Effector CD8-positive, alpha-beta T cell (primary cell): ENCODE results near the gene LOXL1.

Experiments used
- DNase-seq: peaks from one replicate; lab custom pipeline; 2025; lab: John Stamatoyannopoulos, UW
- total RNA-seq, 4 experiments: gene quantifications; one replicate each; lab custom pipeline; 2026; lab: John Stamatoyannopoulos, UW

Gene LOXL1, protein sequence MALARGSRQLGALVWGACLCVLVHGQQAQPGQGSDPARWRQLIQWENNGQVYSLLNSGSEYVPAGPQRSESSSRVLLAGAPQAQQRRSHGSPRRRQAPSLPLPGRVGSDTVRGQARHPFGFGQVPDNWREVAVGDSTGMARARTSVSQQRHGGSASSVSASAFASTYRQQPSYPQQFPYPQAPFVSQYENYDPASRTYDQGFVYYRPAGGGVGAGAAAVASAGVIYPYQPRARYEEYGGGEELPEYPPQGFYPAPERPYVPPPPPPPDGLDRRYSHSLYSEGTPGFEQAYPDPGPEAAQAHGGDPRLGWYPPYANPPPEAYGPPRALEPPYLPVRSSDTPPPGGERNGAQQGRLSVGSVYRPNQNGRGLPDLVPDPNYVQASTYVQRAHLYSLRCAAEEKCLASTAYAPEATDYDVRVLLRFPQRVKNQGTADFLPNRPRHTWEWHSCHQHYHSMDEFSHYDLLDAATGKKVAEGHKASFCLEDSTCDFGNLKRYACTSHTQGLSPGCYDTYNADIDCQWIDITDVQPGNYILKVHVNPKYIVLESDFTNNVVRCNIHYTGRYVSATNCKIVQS
- total RNA-seq, result 0.49 to 1.1 (median 0.76) reads per million in 4 experiments

- DNase-seq, result no peak
Measured at GRCh38 chr15:73926219-73927002, at the start of gene LOXL1. Gene LOXL1 (plus strand): TSS chr15:73926462. CDS start chr15:73926784, 322 bp downstream.

GRCh38 chr15:73879426-73879825 is 46.8 kb upstream of the LOXL1 start:
- no peak for DNase-seq

- DNase-seq, result no peak
Measured at GRCh38 chr15:73881579-73882320, 44.5 kb upstream of the LOXL1 start.

- no peak for DNase-seq
Measured at GRCh38 chr15:73882761-73883419, 43.4 kb upstream of the LOXL1 start.

- DNase-seq, result no peak
Measured at GRCh38 chr15:73884159-73884558, 42.1 kb upstream of the LOXL1 start.

DNA sequence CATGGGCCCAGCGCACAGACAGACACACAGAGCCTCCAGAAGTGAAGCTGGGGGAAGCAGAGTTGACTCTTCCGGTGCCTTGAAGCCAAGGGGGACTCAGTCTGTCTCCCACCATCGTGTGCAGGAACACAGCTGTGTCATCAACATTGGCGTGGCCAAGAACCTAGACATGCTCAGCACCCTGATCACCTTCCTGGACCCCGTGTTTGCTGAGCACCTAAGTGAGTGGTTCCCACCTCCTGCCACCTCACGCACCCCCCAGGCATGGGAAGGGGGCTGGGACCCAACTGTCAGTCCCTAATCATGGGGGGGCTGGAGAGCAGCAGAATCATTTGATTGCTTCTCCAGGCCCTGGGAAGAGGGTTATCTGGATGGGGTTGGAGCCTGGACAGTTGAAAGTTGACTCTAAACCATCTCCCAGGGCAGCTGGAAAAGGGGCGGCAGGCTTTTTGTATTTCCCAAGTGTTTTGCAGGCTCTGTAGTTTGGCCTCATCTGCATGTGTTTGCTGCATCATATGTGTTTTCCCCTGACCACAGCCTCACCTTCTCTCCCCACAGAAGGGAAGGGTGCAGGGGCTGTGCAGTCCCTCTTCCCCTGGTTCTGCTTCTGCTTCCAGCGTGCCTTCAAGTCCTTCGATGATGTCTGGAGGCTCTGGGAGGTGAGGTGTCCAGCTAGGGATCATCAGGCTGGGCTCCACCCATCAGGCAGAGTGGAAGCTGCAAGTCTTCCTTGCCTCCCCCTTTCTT is 40.1 kb upstream of the LOXL1 start:
- DNase-seq, result no peak

- DNase-seq, result no peak
Measured at GRCh38 chr15:73886717-73887345, 39.4 kb upstream of the LOXL1 start.

DNA sequence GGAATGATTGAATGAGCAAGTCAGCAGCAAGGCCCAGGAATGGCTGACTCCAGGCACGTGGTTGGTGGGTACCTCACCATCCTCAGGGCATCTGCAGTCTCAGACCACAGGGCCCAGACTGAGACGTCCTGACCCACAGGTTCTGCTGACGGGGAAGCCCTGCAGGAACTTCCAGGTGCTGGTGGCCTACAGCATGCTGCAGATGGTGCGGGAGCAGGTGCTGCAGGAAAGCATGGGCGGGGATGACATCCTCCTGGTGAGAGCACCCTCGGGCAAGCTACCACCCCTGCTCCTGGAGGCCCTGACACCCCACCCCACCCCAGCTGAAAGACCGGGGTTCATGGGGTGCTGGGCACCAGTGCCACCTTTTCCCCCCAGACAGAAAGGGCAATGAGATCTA is 38.8 kb upstream of the LOXL1 start:
- DNase-seq, result no peak

DNA sequence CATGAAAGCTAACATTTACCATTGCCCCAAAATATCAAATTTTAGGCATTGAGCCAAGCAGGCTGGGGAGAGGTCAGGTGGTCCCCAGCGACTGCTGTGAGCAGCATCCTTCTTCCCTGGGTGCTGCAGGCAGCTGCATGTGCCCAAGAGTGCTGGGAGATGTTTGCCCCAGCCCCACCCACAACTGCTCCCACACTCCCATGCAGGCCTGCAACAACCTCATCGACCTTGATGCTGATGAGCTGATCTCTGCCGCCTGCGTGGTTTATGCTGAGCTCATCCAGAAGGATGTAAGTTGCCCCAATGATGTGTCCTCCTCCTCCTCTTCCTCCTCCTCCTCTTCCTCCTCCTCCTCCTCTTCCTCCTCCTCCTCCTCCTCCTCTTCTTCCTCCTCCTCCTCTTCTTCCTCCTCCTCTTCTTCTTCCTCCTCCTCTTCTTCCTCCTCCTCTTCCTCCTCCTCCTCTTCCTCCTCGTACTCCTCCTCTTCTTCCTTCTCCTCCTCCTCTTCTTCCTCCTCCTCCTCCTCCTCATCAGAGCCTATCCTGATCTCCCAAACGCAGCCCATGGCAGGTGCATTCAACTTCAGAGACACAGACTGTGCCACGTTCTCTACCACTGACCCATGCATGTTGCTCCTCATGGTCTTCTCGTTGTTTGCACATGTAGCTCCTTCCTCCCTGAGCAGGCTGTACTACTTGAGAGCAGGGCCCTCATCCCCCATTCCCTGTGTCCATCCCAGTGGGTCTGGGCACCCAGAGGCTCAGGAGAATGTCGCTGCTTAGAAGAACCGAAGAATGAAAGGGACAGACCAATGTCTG is 37.8 kb upstream of the LOXL1 start:
- DNase-seq, result no peak

DNA sequence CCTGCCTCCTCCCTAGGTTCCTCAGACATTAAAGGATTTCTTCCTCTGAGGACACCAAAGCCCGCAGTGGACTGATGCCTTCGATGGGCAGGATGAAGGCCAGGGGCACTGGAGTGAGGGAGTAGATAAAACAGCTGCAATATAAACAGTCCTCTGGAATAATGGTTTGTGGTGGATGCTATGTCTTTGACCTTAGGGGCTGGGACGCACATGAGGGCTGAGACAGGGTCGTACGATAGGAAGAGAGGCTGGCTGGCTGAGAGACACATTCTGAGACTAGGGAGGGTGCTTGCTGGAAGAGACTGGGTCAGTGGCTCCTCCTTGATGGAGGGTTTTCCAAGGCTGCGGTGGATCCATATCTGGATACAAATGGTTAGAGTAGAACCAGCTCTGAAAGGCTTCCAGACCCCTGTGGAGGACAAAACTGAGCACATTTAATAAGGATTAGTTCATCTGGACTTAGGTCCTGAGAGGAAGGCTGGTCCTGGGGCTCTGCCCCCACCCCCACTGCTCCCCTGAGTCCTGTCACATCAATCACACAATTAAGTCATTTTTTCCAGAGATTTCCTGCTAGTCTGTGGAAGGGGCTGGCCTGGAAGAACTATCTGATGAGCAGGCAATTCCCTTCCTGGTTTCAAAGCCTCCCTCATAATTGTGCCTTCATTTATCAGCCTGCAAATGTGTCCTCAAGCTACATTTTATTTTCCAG is 37.1 kb upstream of the LOXL1 start:
- no peak for DNase-seq

- DNase-seq, result no peak
Measured at GRCh38 chr15:73889762-73890124, 36.5 kb upstream of the LOXL1 start.

GRCh38 chr15:73891328-73892315 is 34.6 kb upstream of the LOXL1 start:
- DNase-seq, result no peak

DNA sequence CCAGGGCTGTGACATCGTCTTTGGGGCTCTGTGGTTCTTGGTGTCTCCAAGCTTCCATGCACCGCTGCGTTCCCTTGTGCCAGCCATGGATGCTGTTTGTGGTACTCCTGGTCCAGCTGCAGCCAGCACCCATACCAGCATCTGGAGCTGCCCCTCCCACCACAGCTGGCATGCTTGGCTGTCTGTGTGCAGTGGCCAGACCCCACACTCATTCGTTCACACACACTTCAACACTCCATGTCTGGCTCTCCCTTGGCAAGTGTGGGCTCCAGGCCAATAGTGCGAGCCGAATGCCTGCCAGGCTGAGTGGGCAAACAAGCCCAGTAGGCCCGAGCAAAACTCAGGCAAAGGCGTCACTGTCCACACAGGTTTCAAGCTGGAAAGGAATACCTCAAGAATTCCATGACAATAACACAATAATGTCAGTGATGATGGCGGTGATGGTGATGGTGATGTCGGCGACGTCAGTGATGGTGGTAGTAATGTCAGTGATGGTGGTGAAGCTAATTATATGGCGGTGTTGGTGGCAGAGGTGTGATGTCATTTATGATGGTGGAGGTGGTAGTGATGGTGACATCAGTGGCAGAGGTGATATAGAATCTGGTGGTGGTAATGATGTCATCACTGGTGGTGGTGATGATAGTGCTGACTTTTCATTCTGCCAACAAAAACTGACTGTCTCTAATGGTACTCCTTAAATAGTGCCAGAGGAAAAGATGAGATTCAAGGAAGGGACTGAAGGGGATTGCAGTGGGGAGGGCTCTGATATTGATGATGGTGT is 33.6 kb upstream of the LOXL1 start:
- DNase-seq, result no peak

DNA sequence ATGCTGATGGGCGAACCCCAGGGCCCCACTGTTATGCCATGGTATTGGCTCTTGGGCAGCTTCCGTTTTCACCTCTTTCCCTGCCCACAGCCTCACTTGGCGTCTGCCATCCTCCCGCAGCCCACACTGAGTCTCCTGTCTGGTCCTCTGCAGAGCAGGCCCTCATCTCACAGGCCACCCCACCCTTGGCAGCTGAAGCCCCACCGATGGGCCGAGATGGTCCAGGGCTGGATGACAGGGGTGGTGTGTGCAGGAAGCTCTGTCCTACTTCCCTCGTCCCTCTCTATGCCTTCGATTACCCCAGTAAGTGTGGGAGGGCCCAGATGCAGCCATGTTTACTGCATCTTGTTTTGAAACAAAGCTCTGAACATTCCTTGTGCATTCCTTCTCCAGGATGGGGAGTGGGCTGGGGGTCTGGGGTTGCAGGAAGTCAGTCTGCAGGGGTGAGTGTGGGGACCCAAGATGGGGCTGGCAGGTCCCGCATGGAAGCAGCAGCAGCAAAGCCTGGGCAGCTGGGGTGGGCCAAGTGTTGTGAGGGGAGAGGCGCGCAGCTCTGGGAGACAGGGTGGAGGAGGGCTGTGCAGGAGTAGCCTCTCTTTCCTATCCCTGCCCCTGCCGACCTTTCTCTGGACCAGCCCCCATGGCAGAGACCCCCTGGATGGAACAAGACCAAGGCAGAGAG is 32.0 kb upstream of the LOXL1 start:
- no peak for DNase-seq

- no peak for DNase-seq
Measured at GRCh38 chr15:73897441-73898261, 28.6 kb upstream of the LOXL1 start.
